HG03571 (cell line): Measurements from ENCODE around the gene RALGAPA2.

ENCODE experiments used
- ATAC-seq: cut with Tn5 transposase; IDR thresholded peaks from one replicate; pipeline ENCODE4 v1.9.1; 2021; ENCODE audit not compliant: unreplicated experiment

The RALGAPA2 gene

DNA sequence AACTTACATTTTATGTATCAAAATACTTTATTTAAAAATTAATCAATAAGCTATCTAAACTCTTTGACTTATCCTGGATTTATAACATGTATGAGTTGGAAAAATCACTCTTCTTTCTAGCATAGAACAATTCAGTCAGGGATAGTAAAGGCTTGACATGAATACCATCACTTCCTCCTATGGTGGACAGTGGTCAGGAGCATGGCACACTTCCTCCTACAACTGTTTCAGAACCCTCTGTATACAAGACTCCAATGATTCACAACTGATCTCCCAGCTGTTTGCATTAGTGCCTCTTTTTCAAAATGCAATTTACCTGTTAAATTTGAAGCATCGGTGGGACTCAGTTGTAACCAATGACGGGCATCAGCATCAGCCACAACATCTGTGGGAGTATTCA is 129.7 kb downstream of the RALGAPA2 start:
- no peak for ATAC-seq

DNA sequence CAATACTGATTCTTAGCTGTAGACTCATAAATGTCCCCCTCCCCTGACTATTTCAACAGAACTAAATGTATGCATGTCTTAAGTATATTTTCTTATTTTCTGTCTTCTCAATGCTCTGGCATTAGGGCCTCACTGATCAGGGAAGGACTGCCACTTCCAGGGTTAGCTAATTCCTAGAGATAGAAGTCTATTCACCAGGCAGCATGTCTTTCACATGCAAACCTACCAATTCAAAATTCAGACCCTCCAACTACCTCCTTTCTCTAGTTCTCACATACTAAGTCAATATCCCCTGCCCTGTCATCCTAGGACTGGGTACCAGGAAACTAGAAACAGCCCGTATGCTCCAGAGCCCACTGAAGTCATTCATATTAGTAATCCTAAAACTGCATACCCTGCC is 132.3 kb downstream of the RALGAPA2 start:
- no peak for ATAC-seq

DNA sequence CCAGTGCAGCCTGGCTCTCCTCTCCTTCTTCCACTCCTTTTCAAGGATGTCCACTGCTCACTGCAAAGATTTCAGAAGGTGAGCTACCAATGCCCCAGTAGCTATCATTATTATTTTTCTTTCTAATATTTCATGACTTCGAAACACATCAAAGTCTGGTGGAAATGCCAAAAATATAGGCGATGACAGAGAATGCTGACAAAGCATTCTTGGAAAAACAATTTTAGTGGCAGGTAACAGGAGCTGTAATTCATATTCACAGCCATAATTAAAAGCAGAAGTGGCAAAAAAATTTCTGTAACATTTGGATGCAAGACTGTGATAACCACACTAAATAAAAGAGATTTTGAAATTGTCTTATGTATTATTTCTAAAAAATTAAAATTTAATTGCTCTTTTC is 133.6 kb downstream of the RALGAPA2 start:
- ATAC-seq = no peak

DNA sequence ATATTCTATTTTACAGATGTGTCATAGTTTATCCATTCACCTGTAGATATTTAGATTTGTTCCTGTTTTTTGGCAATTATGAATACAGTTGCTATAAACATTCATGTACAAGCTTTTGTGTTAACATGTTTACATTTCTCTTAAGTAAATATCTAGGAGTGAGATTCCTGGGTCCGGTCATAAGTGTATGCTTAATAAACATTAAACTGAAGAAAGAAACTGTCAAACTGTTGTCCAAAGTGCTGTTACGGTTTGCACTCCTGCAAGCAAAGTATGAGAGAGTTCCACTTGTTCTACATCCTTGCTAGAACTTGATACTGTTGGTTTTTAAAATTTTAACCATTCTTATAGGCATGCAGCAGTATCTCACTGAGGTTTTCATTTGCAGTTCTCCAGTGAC is 138.6 kb downstream of the RALGAPA2 start:
- no peak for ATAC-seq

DNA sequence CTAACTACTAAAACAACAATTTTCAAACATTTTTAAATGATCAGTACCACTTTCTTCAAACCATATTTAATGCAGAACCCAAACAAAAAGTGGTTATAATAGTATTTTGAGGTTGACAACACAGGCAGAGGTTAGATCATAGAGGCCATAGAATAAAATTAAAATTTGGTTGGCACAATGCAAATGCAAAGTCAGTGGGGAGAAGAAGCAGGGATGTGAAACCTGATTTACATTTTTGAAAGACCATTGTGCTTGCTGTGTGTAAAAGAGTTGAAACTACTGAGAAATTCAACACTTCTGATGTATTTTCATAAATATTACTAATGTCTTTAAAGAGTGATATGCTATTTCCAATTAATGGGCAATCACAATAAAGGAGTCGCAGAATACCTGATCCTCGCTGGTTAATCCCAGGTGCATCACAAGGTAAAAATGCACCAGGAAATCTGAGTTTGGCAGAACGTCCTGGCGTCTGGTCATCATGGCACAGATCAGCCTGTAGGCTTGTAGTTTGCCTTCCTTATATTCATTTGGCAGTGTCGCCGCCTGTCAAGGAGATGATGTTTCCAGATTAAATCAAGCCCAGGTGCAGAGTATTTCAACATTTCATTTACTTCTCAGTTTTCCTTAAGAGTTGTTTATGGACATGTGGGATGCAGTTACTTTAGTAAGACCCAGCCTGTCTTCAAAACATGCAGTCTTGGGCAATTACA is 141.2 kb downstream of the RALGAPA2 start:
- no peak for ATAC-seq

DNA sequence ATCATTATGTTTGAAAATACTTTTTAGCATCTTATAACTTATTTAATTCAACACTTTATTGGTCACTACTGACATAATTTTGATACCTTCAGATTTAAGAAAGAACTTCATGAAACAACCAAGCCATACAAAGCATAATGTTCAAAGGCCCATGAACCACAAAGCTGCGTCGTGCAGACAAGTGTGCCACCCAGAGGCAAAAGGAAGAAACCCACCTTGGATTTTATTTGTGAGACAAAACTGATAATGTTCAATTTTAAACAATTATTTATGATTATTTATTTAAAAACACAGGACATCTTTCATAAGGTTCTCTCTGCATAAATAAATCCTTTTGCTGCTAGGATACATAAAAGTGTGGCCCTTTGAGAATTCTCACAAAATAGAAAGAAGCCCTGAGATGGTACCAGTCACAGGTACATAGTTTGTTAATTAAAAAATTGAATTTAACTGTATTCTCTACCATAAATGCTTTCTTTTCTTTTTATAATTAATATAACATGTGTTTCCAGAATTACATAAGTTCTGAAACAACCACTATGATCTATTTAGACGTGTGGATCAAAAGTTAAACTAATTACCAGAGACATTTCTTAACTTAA is 143.7 kb downstream of the RALGAPA2 start:
- no peak for ATAC-seq

DNA sequence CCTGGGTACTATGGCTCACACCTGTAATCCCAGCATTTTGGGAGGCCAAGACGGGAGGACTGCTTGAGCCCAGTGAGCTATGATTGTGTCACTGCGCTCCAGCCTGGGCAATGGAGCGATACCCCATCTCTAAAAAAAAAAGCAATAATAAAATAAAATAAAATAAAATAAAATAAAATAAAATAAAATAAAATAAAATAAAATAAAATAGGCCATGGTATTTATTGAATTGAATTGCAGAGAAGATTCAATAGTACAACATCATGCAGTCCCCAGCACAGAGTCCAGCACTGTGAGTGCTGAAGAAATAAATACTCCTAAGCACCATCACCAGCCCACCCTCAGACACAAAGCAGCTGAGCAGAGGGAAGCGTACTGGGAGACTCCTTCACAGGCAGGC is 144.7 kb downstream of the RALGAPA2 start:
- no peak for ATAC-seq

DNA sequence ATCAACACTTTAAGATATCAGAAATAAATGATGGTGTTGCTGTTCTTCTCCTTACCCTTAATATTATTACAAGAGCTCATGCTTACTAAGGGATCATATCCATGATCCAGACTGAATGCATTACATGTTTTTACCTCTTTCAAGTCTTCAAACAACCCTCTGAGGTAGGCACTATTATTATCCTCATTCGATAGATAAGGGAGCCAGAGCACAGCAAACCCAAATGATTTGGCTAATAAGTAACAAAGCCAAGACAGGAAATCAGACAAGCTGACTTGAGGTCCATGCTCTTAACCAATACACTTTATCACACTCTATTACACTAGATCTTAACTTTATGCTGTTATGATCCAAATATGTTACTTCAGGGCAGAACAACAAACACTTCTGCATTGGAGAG is 145.9 kb downstream of the RALGAPA2 start:
- no peak for ATAC-seq

DNA sequence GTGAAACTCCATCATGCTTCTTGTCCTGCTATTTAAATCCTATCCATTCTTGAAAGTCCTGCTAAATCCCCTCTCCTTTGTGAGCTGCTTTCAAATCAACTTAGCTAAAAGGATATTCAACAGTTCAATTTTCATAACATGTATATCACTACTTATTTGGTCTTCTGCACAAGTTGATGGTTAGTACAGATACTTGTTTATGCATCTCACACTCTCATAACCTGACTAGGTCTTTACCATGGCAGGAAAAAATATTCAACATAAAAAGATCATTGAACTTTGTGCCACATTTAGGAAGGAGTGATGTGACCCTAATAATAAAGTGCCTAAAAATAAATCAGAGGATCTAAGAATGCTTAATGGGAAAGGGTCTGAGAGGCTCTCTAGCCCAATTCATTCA is 148.2 kb downstream of the RALGAPA2 start:
- no peak for ATAC-seq

DNA sequence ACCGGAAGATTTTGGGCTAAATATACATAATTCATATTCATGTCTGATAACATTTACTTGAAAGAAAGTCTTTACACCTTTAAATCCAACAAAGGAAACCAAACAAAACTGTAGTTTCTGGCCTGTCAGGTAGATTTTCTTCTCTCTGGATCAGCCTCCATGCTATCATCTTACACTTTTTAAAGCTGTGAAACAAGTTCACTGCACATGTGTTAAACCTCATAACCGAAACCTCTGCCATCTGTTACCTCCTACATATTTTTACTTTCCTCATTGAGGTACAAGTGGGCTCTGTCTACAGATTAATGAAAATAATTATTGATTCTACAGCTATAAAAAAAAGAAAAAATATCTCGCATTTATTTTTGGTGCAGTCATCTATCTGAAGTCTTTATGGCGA is 149.9 kb downstream of the RALGAPA2 start:
- no peak for ATAC-seq

DNA sequence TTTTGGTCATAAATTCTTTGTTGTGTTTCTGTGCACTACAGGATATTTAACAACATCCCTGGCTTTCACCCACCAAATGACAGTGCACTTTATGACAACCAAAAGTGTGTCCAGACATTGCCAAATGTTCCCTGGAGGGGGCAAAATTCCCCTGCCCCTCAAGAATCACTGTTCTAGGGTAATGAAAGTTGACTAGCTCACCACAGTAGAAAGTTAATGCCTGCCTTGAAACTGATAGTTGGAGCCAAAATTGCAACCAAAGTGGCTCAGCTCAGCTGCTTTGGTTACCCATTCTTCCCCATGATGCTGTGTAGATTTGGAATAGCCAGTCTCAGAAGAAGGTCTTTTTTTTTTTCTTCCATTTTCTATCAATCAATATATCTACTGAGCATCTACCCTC is 150.6 kb downstream of the RALGAPA2 start:
- ATAC-seq = no peak

DNA sequence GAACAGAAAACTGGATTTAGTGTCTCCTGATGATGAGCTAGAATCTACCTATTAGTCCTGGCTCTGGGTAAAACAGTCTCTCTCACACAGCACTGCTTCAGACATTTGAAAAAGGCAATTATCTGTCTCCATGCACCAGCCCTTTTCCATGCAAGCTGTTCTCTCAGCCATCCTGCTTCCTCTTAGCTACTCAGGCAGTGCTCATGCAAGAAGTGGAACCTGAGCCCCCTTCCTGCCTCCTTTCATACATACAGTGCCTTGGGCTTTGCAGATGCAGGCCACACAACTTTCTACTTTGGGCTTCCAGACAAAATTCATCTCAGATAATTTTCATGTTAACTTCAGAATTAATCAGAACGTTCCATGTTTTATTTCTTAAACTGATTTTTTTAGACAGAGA is 151.3 kb downstream of the RALGAPA2 start:
- ATAC-seq = no peak

DNA sequence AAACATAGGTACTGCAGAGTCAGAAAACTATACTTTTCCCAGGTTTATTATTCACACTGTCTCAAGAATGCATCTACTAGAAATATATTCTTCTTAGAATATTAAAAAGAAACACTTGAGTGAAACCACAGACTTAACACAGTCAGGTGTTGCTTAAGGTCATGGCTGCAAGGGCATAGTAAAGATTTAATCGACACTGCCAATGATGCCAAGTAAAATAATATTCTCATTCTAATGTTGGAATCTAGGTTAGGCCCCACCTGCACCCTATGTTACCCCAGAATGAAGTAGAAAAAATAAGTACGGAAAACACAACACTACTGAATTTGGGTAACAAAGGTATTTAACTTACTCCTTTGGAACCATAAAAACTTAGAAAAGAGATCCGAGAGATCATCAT is 155.0 kb downstream of the RALGAPA2 start:
- ATAC-seq = no peak

DNA sequence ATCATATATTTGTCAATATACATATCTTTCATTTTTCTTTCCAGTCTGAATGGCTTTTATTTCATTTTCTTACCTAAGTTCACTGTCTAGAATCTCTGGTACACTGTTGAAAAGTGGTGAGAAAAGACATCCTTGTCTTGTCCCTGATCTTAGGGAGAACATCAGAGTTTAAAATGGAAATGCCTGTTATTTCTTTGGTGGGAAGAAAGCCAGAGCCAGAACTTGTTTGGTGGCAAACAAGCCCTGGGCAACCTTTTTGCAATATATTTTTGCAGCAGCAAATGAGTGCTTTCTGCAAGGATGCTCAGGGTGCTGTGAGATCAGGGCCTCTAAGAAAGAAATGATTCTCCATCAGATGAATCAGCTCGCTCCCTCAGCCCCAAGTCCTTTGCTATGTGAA is 156.6 kb downstream of the RALGAPA2 start:
- ATAC-seq = no peak

DNA sequence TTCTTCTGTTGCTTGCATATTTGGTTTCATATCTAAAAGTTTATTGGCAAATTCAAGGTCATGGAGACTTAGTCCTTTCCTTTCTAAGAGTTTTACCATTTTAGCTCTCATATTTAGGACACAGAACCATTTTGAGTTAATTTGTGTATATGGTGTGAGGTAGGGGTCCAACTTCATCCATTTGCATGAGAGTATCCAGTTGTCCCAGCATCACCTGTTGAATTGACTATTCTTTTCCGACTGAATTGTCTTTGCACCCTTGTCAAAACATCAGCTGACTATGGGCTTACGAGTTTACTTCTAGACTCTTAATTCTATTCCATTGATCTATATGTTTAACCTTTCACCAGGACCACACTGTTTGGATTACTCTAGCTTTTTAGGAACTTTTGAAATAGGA is 157.5 kb downstream of the RALGAPA2 start:
- ATAC-seq = no peak

DNA sequence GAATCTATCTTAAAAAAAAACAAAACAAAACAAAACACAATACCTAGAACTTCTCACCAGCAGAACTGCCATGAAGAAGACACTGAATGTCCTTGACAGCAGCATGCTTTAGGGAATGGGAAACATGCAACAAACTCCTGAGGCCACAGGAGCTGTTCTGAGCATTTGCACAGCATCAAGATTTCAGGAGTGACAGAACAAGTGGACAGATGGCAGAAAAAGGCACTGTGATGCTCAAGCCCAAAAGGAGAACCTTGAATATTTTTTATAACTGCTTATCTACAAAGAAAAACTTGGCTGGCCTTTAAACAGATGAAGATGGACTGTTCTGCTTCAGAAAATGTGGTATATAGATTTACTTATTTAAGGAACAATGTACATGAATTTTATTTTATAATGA is 158.9 kb downstream of the RALGAPA2 start:
- ATAC-seq = no peak

DNA sequence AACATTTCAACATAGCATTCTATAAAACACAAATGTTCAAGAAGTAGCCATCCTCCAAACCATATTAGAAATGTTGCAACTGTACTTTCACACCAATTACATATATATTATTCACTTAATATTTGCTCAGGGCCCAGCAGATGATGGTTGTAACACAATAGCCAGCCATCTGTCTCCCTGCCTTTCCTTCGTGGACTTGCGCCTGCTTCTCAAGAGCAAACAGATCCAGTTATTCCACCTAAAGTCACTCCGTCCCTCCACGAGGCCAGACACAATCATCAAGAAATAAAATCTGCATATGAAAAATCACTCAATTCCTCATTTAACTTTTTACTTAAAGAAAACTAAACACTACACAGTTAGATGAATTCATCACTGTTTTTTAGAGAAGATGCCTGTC is 160.4 kb downstream of the RALGAPA2 start:
- ATAC-seq = no peak

DNA sequence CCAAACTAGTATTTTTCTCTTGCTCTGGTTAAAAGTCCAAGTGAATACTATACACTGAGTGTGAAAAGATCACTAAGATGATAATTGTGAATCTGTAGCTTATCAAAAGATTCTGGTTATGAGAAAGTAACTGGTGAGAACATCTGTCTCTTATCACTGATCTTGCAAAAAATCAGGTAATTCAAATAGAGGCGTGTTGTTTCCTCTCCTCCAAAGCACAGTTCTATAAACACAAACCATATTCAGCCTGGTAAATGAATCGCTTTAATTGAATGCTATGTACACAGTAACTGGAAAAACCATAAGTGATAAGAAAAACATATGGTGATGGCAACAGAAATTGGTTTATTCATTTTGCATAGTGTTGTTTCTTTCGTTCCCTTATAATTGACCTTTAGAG is 161.0 kb downstream of the RALGAPA2 start:
- no peak for ATAC-seq

DNA sequence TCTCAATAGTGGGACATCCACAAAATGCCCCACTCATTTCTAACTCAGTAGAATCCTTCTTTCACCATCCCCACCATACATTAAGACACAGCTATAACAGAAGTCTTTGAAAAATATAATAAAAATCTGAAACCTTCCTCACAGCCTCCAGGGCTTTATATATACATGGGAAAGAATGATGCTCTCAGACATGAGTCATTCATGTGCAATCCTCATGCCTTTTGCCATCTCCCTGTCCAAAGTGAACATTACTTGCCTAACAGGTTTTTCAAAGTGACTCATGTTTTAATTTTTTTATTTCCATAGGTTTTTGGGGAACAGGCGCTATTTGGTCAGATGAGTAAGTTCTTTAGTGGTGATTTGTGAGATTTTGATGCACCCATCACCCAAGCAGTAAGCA is 162.7 kb downstream of the RALGAPA2 start:
- no peak for ATAC-seq

DNA sequence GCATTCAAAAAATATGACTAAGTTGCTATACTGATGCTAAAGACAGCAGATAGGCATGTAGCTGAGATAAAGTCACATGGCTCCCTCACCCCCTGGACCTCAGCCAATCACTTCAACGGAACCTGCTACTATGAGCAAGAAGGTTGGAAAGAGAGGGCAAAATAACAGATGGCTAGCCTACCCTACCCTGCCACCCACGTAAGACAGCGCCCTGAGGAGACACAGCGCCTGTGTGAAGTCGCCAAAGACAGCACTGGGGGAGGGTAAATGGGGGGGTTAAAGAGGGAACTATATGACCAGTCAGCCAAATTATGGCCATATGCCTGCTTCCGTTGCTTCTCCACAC is 163.2 kb downstream of the RALGAPA2 start:
- ATAC-seq = no peak

DNA sequence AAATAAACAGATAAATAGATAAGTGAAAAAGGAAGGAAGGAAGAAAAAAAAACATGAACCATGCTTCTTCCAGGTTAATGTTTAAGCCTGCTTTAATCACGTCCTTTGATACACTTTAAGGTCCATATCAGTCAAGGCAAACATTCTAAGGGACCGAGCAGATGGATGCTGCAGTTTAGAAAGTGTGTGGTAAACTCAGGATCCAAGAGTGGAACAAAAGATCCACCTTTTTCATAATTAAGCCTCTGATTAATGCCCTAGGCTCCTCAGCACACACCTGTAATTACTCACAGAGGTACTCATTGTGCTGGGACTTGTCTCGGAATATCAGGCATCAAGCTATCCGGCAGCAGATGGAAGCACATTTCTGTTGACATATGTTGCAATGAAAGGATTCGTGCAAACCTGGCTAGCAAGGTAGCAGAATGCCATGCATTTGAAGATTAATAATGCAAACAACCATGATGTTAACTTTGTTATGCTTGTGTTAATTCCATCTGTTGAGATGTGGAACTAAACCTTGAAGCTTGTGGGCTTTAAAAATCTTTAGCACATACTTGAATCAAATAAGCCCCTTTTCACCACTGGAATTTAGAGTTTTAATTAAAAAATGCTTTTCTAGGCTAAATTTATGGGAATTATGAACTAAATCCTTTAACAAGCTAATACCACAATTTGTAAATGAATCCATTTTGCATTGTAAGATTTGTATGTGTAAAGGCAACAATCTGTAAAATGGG is 163.7 kb downstream of the RALGAPA2 start:
- ATAC-seq = no peak

DNA sequence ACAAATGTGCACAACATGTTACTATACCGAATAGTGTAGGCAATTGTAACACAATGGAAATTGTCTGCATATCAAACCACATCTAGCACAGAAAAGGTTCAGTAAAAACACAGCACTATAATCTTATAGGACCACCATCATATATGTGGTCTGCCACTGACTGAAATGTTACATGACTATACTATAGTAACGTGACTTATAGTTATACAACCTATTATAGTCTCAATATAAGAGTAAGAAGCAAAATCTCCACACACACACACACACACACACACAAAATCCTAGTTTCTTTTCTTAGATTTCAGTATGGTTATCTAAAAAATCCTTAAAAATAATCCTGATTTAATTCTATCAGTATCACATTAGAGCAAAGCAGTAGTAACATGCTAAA is 164.6 kb downstream of the RALGAPA2 start:
- no peak for ATAC-seq
